H9 (cell line): ENCODE results near the gene OR51V1. TPM values are rescaled to one million over a fixed set of nuclear protein-coding genes. Genes with fewer than 3 reads are reported as not detected.

ENCODE experiments used
- DNase-seq: peaks from one replicate; pipeline ENCODE4 v3.0.0-alpha.2; 2017
- H2AFZ ChIP-seq: one replicate; pipeline ENCODE4 v1.6.1; 2013; ENCODE audit warnings: mild to moderate bottlenecking, low read length, control low read depth, moderate library complexity
- H2AK5ac ChIP-seq: 2 replicates; pipeline ENCODE4 v1.6.1; 2013; ENCODE audit warnings: low read length, control low read depth, mixed read lengths; ENCODE audit not compliant: insufficient read length
- H2BK120ac ChIP-seq: one replicate; pipeline ENCODE4 v1.6.1; 2013; ENCODE audit warnings: low read depth, mild to moderate bottlenecking, low read length, control low read depth, inconsistent platforms; ENCODE audit not compliant: poor library complexity, severe bottlenecking
- H2BK12ac ChIP-seq: 2 replicates; pipeline ENCODE4 v1.6.1; 2013; ENCODE audit warnings: low read length, control low read depth, mixed read lengths, low read depth; ENCODE audit not compliant: insufficient read length
- H2BK15ac ChIP-seq: 2 replicates; pipeline ENCODE4 v1.6.1; 2013; ENCODE audit warnings: low read depth, low read length, control low read depth
- H2BK20ac ChIP-seq: one replicate; pipeline ENCODE4 v1.6.1; 2013; ENCODE audit warnings: low read depth, mild to moderate bottlenecking, low read length, control low read depth, inconsistent platforms; ENCODE audit not compliant: poor library complexity, severe bottlenecking
- H2BK5ac ChIP-seq: 2 replicates; pipeline ENCODE4 v1.6.1; 2013; ENCODE audit warnings: low read length, control low read depth, mixed read lengths; ENCODE audit not compliant: insufficient read length
- H3K14ac ChIP-seq: 2 replicates; pipeline ENCODE4 v1.6.1; 2013; ENCODE audit warnings: low read length, control low read depth; ENCODE audit not compliant: insufficient read depth
- H3K18ac ChIP-seq: 2 replicates; pipeline ENCODE4 v1.6.1; 2013; ENCODE audit warnings: low read depth, mild to moderate bottlenecking, mixed read lengths, low read length, control low read depth; ENCODE audit not compliant: insufficient read length
- H3K23ac ChIP-seq: 2 replicates; pipeline ENCODE4 v1.6.1; 2013; ENCODE audit warnings: low read length, control low read depth, mixed read lengths, low read depth; ENCODE audit not compliant: insufficient read length
- H3K23me2 ChIP-seq: 2 replicates; pipeline ENCODE4 v1.6.1; 2013; ENCODE audit warnings: low read depth, mild to moderate bottlenecking, mixed read lengths, low read length, control low read depth; ENCODE audit not compliant: insufficient read length, poor library complexity, severe bottlenecking
- H3K27ac ChIP-seq: 2 replicates; pipeline ENCODE4 v1.5.1; 2013; ENCODE audit warnings: low read length, control low read depth, mixed read lengths, low read depth; ENCODE audit not compliant: insufficient read length
- H3K27me3 ChIP-seq: 2 replicates; pipeline ENCODE4 v1.6.1; 2013; ENCODE audit warnings: low read length, control low read depth, inconsistent platforms; ENCODE audit not compliant: insufficient read depth
- H3K4ac ChIP-seq: 2 replicates; pipeline ENCODE4 v1.6.1; 2013; ENCODE audit warnings: low read depth, mild to moderate bottlenecking, control low read depth, inconsistent platforms, low read length, moderate library complexity
- H3K4me1 ChIP-seq: 2 replicates; pipeline ENCODE4 v1.6.1; 2013; ENCODE audit warnings: low read length, control low read depth, inconsistent platforms; ENCODE audit not compliant: insufficient read depth
- H3K4me2 ChIP-seq: 2 replicates; pipeline ENCODE4 v1.6.1; 2013; ENCODE audit warnings: low read length, control low read depth, mixed read lengths; ENCODE audit not compliant: insufficient read length, insufficient read depth
- H3K56ac ChIP-seq: 2 replicates; pipeline ENCODE4 v1.6.1; 2013; ENCODE audit warnings: low read depth, mild to moderate bottlenecking, mixed read lengths, low read length, control low read depth; ENCODE audit not compliant: insufficient read length
- H3K79me1 ChIP-seq: 2 replicates; pipeline ENCODE4 v1.6.1; 2013; ENCODE audit warnings: low read depth, mild to moderate bottlenecking, moderate library complexity, low read length, control low read depth, inconsistent platforms; ENCODE audit not compliant: insufficient read depth, poor library complexity, severe bottlenecking
- H3K79me2 ChIP-seq: 2 replicates; pipeline ENCODE4 v1.6.1; 2013; ENCODE audit warnings: low read length, control low read depth, inconsistent platforms; ENCODE audit not compliant: insufficient read depth
- H3K9ac ChIP-seq: 2 replicates; pipeline ENCODE4 v1.6.1; 2013; ENCODE audit warnings: low read length, control low read depth, mixed read lengths; ENCODE audit not compliant: insufficient read length; ENCODE audit errors: extremely low read depth
- H3K9me3 ChIP-seq: one replicate; pipeline ENCODE4 v1.6.1; 2013; ENCODE audit warnings: low read depth, low read length, inconsistent platforms; ENCODE audit not compliant: control insufficient read depth
- H3T11ph ChIP-seq: one replicate; pipeline ENCODE4 v1.6.1; 2013; ENCODE audit warnings: mild to moderate bottlenecking, low read length, control low read depth, inconsistent platforms
- H4K20me1 ChIP-seq: one replicate; pipeline ENCODE4 v1.6.1; 2013; ENCODE audit not compliant: control insufficient read depth, insufficient read length, insufficient read depth
- H4K5ac ChIP-seq: 2 replicates; pipeline ENCODE4 v1.6.1; 2013; ENCODE audit warnings: low read depth, mild to moderate bottlenecking, mixed read lengths, low read length, control low read depth; ENCODE audit not compliant: insufficient read length
- H4K8ac ChIP-seq: replicated peaks from 2 replicates; pipeline ENCODE4 v1.6.1; 2013; ENCODE audit warnings: low read length, control low read depth, mixed read lengths, low read depth; ENCODE audit not compliant: insufficient read length
- H4K91ac ChIP-seq: 2 replicates; pipeline ENCODE4 v1.6.1; 2013; ENCODE audit warnings: low read depth, mild to moderate bottlenecking, moderate library complexity, mixed read lengths, low read length, control low read depth; ENCODE audit not compliant: insufficient read length
- H3K27ac Mint-ChIP-seq, 3 experiments: 2 replicates in 2 of 3; 3 replicates in 1 of 3; pipeline ENCODE4 v1.8.0; 2020 to 2021; ENCODE audit warnings: mixed read lengths in 3 of 3, mild to moderate bottlenecking in 1 of 3, moderate library complexity in 1 of 3
- H3K27me3 Mint-ChIP-seq: 2 replicates; pipeline ENCODE4 v1.8.0; 2021; ENCODE audit warnings: low read depth, mild to moderate bottlenecking, moderate library complexity, mixed read lengths
- H3K36me3 Mint-ChIP-seq, 3 experiments: 2 replicates in 2 of 3; 3 replicates in 1 of 3; pipeline ENCODE4 v1.8.0; 2020 to 2021; ENCODE audit warnings: low read depth in 3 of 3, mixed read lengths in 3 of 3; ENCODE audit not compliant: insufficient read depth in 1 of 3
- H3K4me1 Mint-ChIP-seq, 2 experiments: 2 replicates each; pipeline ENCODE4 v1.8.0; 2020; ENCODE audit warnings: mixed read lengths in 2 of 2
- H3K4me3 Mint-ChIP-seq, 2 experiments: 2 replicates in 1 of 2; 3 replicates in 1 of 2; pipeline ENCODE4 v1.8.0; 2020 to 2021; ENCODE audit warnings: mild to moderate bottlenecking in 2 of 2, mixed read lengths in 2 of 2, moderate library complexity in 1 of 2
- H3K9me3 Mint-ChIP-seq, 2 experiments: 2 replicates in 1 of 2; 3 replicates in 1 of 2; pipeline ENCODE4 v1.8.0; 2020; ENCODE audit warnings: mild to moderate bottlenecking in 2 of 2, mixed read lengths in 2 of 2, moderate library complexity in 1 of 2
- CTCF ChIP-seq: fragments of 200-600 bp; sonication (generic); conservative IDR thresholded peaks from 3 replicates; pipeline ENCODE4 v1.8.0; 2021; ENCODE audit warnings: antibody characterized with exemption, mild to moderate bottlenecking
- WGBS: extraction: QIAGEN DNeasy Blood & Tissue Kit; methylation state at CpG from one replicate; pipeline ENCODE4 v1.1.7; 2013; ENCODE audit warnings: missing lambda C conversion rate, low lambda C conversion rate, mixed read lengths; ENCODE audit not compliant: insufficient read length; ENCODE audit errors: extremely low coverage; 5-methylcytosine and 5-hydroxymethylcytosine counted together
- total RNA-seq: library from RNA; stranded (reverse); gene quantifications from 2 replicates; pipeline ENCODE4 v1.2.1, GENCODE V29; 2021

OR51V1 gene
- total RNA-seq, 1 experiment from 2014 or later: not detected

- Histone ChIP-seq H3K27me3 (no peaks in the 10 kb centered on the region), H3K18ac (no peak overlapping the region), H3K4me2 (no peak overlapping the region), H2AFZ (no peak overlapping the region), H3K79me1 (no peaks in the 10 kb centered on the region), H3K4ac (no peak overlapping the region), H3K23me2 (no peaks in the 10 kb centered on the region), H3K56ac (no peak overlapping the region), H3K27ac (no peak overlapping the region), H3K9me3 (no peaks in the 10 kb centered on the region), H2AK5ac (no peak overlapping the region), H2BK120ac (no peak overlapping the region), H2BK15ac (no peak overlapping the region), H3K4me1 (no peaks in the 10 kb centered on the region), H3K9ac (no peak overlapping the region), H4K5ac (no peak overlapping the region), H3K79me2 (no peaks in the 10 kb centered on the region), H2BK12ac (no peak overlapping the region), H4K8ac (no peak overlapping the region), H3K14ac (no peak overlapping the region), H3T11ph (no peak overlapping the region), H3K23ac (no peak overlapping the region), H4K20me1 (no peaks in the 10 kb centered on the region), H2BK20ac (no peak overlapping the region), H2BK5ac (no peak overlapping the region), H4K91ac (no peak overlapping the region)
- DNase-seq: no peak
- H3K27ac Mint-ChIP-seq: no peak overlapping the region
- H3K4me1 Mint-ChIP-seq: no peaks in the 10 kb centered on the region
- H3K9me3 Mint-ChIP-seq: peaks cover 9 to 21% of the 10 kb centered on the region in 2 experiments; a peak in 4 of 5 replicates
- H3K27me3 Mint-ChIP-seq: no peaks in the 10 kb centered on the region; the same call in 1 of the 2 replicates
- H3K36me3 Mint-ChIP-seq: peaks cover 0 to 7% (median 4%) of the 10 kb centered on the region in 3 experiments; a peak in 5 of 7 replicates
- TF ChIP-seq CTCF: no peak
- no CpG with 5 or more reads among the region's 2 CpGs for WGBS
- H3K4me3 Mint-ChIP-seq: no peak overlapping the region
Measured at GRCh38 chr11:5188201-5188600, 12.3 kb downstream of the OR51V1 start.
